ENCODE measurements around the gene AMH.

DNA sequence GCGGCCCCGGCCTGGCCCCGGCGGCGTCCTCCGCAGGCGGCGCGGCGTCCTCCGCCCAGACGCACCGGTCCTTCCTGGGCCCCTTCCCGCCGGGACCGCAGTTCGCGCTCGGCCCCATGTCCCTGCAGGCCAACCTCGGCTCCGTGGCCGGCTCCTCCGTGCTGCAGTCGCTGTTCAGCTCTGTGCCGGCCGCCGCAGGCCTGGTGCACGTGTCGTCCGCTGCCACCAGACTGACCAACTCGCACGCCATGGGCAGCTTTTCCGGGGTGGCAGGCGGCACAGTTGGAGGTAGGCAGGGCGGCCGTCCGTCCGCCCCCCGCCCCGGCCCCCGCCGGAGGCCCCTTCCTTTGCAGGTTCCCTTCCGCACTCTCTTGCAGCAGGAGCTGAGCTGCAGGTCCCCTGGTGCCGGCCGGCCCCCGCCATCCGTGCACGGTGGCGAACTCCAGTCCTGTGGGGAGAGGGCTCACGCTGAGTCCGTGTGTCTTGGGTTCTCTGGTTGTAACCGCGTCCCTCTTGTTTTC, 22.2 kb upstream of the AMH start:
- TF ChIP-seq FOS (IDR thresholded peaks at IDR 0.05; ENCODE audit: low read depth, low read length) (no peak), CTCF (conservative IDR thresholded peaks at IDR 0.05; ENCODE audit: low read depth, low read length) (no peak), CHD1 (IDR thresholded peaks at IDR 0.05; ENCODE audit: low read depth, low read length) (no peak), RAD21 (IDR thresholded peaks at IDR 0.05; ENCODE audit: low read length) (no peak), POLR2A (IDR thresholded peaks at IDR 0.05; ENCODE audit: low read depth, low read length) (no peak), USF2 (IDR thresholded peaks at IDR 0.05; ENCODE audit: low read depth, low read length) (no peak), RFX5 (IDR thresholded peaks at IDR 0.05; ENCODE audit: low read depth, low read length) (no peak), CEBPB (IDR thresholded peaks at IDR 0.05; ENCODE audit: low read depth, low read length) (no peak), MAFK (IDR thresholded peaks at IDR 0.05; ENCODE audit: low read depth, low read length) (no peak), BHLHE40 (IDR thresholded peaks at IDR 0.05; ENCODE audit: low read depth, low read length) (no peak)

Measured in IMR-90 (cell line).